ENCODE results near the gene P2RY14. TPM values are rescaled to one million over a fixed set of nuclear protein-coding genes. Genes with fewer than 3 reads are reported as not detected.
A peak's percentile ranks its signal among the peaks of the same experiment; 100 is the strongest.

Gene P2RY14
- total RNA-seq, 4 donors from 2014 or later, result 0.60 to 11.3 (median 7.2) TPM; not detected in 1

DNA sequence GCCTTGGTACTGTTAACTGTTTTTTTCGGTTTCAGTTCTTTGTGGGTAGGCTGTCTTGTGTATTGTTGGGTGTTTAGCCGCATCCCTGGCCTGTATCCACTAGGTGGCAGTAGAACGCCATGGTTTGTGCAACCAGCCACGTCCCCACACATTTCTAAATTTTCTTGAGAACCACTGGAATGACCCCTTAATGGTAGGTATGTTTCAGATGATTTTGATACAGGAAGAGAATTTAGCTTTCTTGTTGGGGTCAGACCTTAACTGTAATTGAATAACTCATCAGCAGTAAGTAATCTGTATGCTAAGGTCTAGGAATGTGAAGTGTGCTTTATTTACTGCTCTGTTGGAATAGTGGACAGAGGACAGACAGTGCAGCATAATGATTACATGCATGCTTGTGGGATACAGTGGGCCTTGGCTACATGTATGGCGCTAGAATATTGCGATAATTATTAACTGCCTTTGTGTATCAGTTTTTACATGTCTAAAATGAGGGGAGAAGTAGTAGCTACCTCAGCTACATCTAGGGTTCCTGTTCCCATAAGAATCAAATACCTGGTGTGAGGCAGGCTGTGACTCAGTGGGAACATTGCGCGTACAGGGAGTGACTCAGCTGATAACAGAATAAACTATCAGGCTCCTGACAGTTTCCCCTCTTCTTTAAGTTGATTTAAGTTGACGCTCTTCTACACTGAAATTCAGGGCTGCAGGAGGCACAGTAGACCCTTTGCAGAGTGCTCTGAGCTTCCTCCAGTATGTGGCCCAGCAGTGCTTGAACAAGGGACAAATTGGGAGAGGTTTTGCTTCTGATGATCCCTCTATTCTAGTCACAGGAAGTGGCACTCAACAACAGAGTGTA, 50.3 kb downstream of the P2RY14 start:
- peak; percentile 79 for DNase-seq
- Histone ChIP-seq H3K36me3 (no peaks in the 10 kb centered on the region), H3K4me1 (peaks cover 0 to 39% (median 6%) of the 10 kb centered on the region in 4 donors), H3K9me3 (no peaks in the 10 kb centered on the region), H3K27ac (peak overlapping the region; percentile 23 to 56 (median 45)), H3K4me3 (no peak overlapping the region), H3K27me3 (no peaks in the 10 kb centered on the region)
- TF ChIP-seq EP300 (IDR thresholded peaks at IDR 0.05; ENCODE audit: low read depth) (no peak), POLR2A (IDR thresholded peaks at IDR 0.05) (no peak), POLR2AphosphoS5 (IDR thresholded peaks at IDR 0.05) (no peak)
- TF ChIP-seq, protein P1, sequence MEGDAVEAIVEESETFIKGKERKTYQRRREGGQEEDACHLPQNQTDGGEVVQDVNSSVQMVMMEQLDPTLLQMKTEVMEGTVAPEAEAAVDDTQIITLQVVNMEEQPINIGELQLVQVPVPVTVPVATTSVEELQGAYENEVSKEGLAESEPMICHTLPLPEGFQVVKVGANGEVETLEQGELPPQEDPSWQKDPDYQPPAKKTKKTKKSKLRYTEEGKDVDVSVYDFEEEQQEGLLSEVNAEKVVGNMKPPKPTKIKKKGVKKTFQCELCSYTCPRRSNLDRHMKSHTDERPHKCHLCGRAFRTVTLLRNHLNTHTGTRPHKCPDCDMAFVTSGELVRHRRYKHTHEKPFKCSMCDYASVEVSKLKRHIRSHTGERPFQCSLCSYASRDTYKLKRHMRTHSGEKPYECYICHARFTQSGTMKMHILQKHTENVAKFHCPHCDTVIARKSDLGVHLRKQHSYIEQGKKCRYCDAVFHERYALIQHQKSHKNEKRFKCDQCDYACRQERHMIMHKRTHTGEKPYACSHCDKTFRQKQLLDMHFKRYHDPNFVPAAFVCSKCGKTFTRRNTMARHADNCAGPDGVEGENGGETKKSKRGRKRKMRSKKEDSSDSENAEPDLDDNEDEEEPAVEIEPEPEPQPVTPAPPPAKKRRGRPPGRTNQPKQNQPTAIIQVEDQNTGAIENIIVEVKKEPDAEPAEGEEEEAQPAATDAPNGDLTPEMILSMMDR (IDR thresholded peaks at IDR 0.05), result peak; percentile 85 to 93 (median 92)
- WGBS, 2 donors (ENCODE audit: low coverage in 1 of 2), result 35 to 39% methylated on average over 5 to 9 of the region's 9 CpGs
- in situ Hi-C loops (cut with MboI; ENCODE audit: low pct_ligation_motif_present in 1 of 4, low pct_unique_long_range_greater_than_20kb in 1 of 4, low sequenced_read_pairs in 3 of 4), result loop anchor here in 3 of 4 donors (5.0 to 10.0 kb wide), 3 partner anchors 49 to 63 kb away; partner anchors contain the start of gene P2RY14 (in 1 of the 3)
- intact Hi-C loops (cut with DNase I; ENCODE audit: low total_unique reads), result loop anchor here (2.0 to 5.0 kb wide), 2 partner anchors 55 to 99 kb away; partner anchors contain the start of gene P2RY13

GRCh38 chr3:151227266-151227806, 51.0 kb downstream of the P2RY14 start:
- H3K27ac ChIP-seq, result peak overlapping the region in 2 of 4 donors; percentile 11 to 56
- in situ Hi-C loops (cut with MboI; ENCODE audit: low pct_ligation_motif_present in 1 of 4, low pct_unique_long_range_greater_than_20kb in 1 of 4, low sequenced_read_pairs in 3 of 4) (loop anchor here in 3 of 4 donors (5.0 to 10.0 kb wide), 3 partner anchors 50 to 63 kb away; partner anchors contain the start of gene P2RY14 (in 1 of the 3)), intact Hi-C loops (cut with DNase I; ENCODE audit: low total_unique reads) (loop anchor here (2.0 to 5.0 kb wide), 2 partner anchors 55 to 100 kb away; partner anchors contain the start of gene P2RY13)

GRCh38 chr3:151226825-151227224, 51.5 kb downstream of the P2RY14 start:
- in situ Hi-C loops (cut with MboI; ENCODE audit: low pct_ligation_motif_present in 1 of 4, low pct_unique_long_range_greater_than_20kb in 1 of 4, low sequenced_read_pairs in 3 of 4) (loop anchor here in 3 of 4 donors (5.0 to 10.0 kb wide), 3 partner anchors 50 to 62 kb away; partner anchors contain the start of gene P2RY14 (in 1 of the 3)), intact Hi-C loops (cut with DNase I; ENCODE audit: low total_unique reads) (loop anchor here (2.0 to 5.0 kb wide), 2 partner anchors 56 to 100 kb away; partner anchors contain the start of gene P2RY13)
- Histone ChIP-seq H3K9me3 (no peaks in the 10 kb centered on the region), H3K4me1 (peaks cover 0 to 39% (median 6%) of the 10 kb centered on the region in 4 donors), H3K4me3 (no peak overlapping the region), H3K27me3 (no peaks in the 10 kb centered on the region), H3K27ac (peak overlapping the region in 1 of 4 donors; percentile 56), H3K36me3 (no peaks in the 10 kb centered on the region)
- WGBS, 2 donors (ENCODE audit: low coverage in 1 of 2), result 91 to 95% methylated on average over 3 to 5 of the region's 5 CpGs
- TF ChIP-seq EP300 (IDR thresholded peaks at IDR 0.05; ENCODE audit: low read depth), result no peak
- TF ChIP-seq POLR2AphosphoS5 (IDR thresholded peaks at IDR 0.05), result no peak
- TF ChIP-seq POLR2A (IDR thresholded peaks at IDR 0.05), result no peak
- TF ChIP-seq, protein P1 (IDR thresholded peaks at IDR 0.05), result no peak
- no peak for DNase-seq

More at GRCh38 chr3:151227266-151227806, 51.0 kb downstream of the P2RY14 start:
- H3K36me3 ChIP-seq, result no peaks in the 10 kb centered on the region
- 81 to 83% methylated on average over 5 to 6 of the region's 6 CpGs for WGBS, 2 donors (ENCODE audit: low coverage in 1 of 2)
- no peak for DNase-seq
- H3K4me3 ChIP-seq, result no peak overlapping the region
- peaks cover 0 to 39% (median 6%) of the 10 kb centered on the region in 4 donors for H3K4me1 ChIP-seq
- H3K27me3 ChIP-seq, result no peaks in the 10 kb centered on the region
- H3K9me3 ChIP-seq, result no peaks in the 10 kb centered on the region
- TF ChIP-seq POLR2A (IDR thresholded peaks at IDR 0.05) (no peak), EP300 (IDR thresholded peaks at IDR 0.05; ENCODE audit: low read depth) (no peak), POLR2AphosphoS5 (IDR thresholded peaks at IDR 0.05) (no peak)
- TF ChIP-seq, protein P1 (IDR thresholded peaks at IDR 0.05), result no peak

Measured in transverse colon (tissue), 4 donors.